GM12891 (cell line): ENCODE results near the gene TPSAB1.

Experiments used
- PAX5 ChIP-seq: IDR thresholded peaks from 2 replicates; pipeline ENCODE4 v1.6.1; 2011; ENCODE audit warnings: low read length, moderate library complexity, mild to moderate bottlenecking; ENCODE audit not compliant: insufficient read depth, severe bottlenecking
- POLR2A ChIP-seq: IDR thresholded peaks from 2 replicates; pipeline ENCODE4 v1.6.1; 2011; ENCODE audit warnings: low read depth, low read length, control low read depth
- POLR2AphosphoS5 ChIP-seq: IDR thresholded peaks from 2 replicates; pipeline ENCODE4 v1.6.1; 2011; ENCODE audit warnings: low read depth, low read length, control low read depth
- POU2F2 ChIP-seq: IDR thresholded peaks from 2 replicates; pipeline ENCODE4 v1.6.1; 2011; ENCODE audit warnings: low read depth, mild to moderate bottlenecking, control low read depth, low read length, moderate library complexity
- TAF1 ChIP-seq: IDR thresholded peaks from 2 replicates; pipeline ENCODE4 v1.6.1; 2011; ENCODE audit warnings: low read depth, low read length, control low read depth

DNA sequence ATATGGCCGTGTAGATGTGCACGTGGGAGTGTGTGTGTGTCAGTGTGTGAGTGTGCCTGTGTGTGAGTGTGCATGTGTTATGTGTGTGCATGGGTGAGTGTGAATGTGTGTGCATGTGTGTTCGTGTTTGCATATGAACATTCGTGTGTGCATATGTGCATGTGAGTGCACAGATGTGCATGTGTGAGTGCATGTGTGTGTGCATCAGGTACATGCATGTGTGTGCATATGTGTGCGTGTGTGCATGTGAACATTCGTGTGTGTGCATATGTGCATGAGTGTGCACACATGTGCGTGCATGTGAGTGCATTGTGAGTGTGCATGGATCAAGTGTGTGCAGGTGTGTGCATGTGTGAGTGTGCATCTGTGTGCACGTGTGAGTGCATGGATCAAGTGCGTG, 2.5 kb upstream of the TPSAB1 start:
- TF ChIP-seq POLR2A (no peak), TAF1 (no peak), POLR2AphosphoS5 (no peak), POU2F2 (no peak), PAX5 (no peak)
